ENCODE measurements around the gene MYOT. TPM values are rescaled to one million over a fixed set of nuclear protein-coding genes. Genes with fewer than 3 reads are reported as not detected.
A peak's percentile ranks its signal among the peaks of the same experiment; 100 is the strongest.

The MYOT gene
- total RNA-seq, 1 donor from 2014 or later: not detected

DNA sequence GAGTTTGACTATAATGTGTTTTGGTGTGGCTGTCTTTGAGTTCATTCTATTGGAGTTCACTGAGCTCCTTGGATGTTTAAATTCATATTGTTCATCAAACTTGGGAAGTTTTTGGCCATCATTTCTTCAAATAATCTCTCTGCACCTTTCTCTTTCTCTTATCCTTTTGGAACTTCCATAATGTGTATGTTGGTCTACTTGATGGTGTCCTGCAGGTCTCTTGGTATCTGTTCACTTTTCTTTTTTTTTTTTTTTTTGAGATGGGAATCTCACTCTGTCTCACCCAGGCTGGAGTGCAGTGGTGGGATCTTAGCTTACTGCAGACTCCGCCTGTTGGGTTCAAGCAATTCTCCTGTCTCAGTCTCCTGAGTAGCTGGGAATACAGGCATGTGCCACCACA, 49.3 kb downstream of the MYOT start:
- no peak overlapping the region for H3K4me3 Mint-ChIP-seq (ENCODE audit: unreplicated experiment)
- no peaks in the 10 kb centered on the region for H3K4me1 Mint-ChIP-seq (ENCODE audit: unreplicated experiment)
- peaks cover 8% of the 10 kb centered on the region for H3K36me3 Mint-ChIP-seq (ENCODE audit: unreplicated experiment)
- DNase-seq (ENCODE audit: extremely low spot score, unreplicated experiment): no peak
- no peaks in the 10 kb centered on the region for H3K27me3 Mint-ChIP-seq (ENCODE audit: unreplicated experiment)
- peaks cover 25% of the 10 kb centered on the region for H3K9me3 Mint-ChIP-seq (ENCODE audit: unreplicated experiment)
- no peak for TF ChIP-seq CTCF (IDR thresholded peaks at IDR 0.05)
- no peak overlapping the region for H3K27ac Mint-ChIP-seq (ENCODE audit: unreplicated experiment)

DNA sequence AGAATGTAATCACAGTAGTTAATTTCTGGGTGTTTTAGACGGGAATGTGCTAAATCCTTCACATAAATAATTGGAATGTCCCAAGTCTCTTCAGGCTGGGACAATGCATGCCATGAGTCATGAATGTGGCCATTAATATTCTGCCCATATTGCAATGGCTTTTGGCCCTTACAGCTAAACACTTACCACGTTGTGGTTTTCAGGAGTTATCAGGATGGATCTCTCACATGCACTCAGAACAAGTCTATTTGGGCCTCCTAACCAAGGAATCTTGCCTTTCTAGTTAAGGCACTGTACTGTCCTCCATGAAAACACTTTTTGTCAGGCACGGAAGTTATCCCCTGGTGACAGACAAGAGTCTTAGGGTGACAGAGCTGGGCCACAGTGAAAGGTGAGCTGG, 54.3 kb downstream of the MYOT start:
- Mint-ChIP-seq H3K27me3 (ENCODE audit: unreplicated experiment) (no peaks in the 10 kb centered on the region), H3K4me1 (ENCODE audit: unreplicated experiment) (no peaks in the 10 kb centered on the region), H3K36me3 (ENCODE audit: unreplicated experiment) (peaks cover 2% of the 10 kb centered on the region), H3K4me3 (ENCODE audit: unreplicated experiment) (no peak overlapping the region), H3K9me3 (ENCODE audit: unreplicated experiment) (peaks cover 7% of the 10 kb centered on the region), H3K27ac (ENCODE audit: unreplicated experiment) (no peak overlapping the region)
- no peak for DNase-seq (ENCODE audit: extremely low spot score, unreplicated experiment)
- no peak for TF ChIP-seq CTCF (IDR thresholded peaks at IDR 0.05)

GRCh38 chr5:137923856-137924255, 56.2 kb downstream of the MYOT start:
- DNase-seq (ENCODE audit: extremely low spot score, unreplicated experiment): no peak
- Mint-ChIP-seq H3K27ac (ENCODE audit: unreplicated experiment) (no peak overlapping the region), H3K9me3 (ENCODE audit: unreplicated experiment) (no peaks in the 10 kb centered on the region), H3K27me3 (ENCODE audit: unreplicated experiment) (no peaks in the 10 kb centered on the region), H3K4me3 (ENCODE audit: unreplicated experiment) (no peak overlapping the region), H3K4me1 (ENCODE audit: unreplicated experiment) (no peaks in the 10 kb centered on the region), H3K36me3 (ENCODE audit: unreplicated experiment) (peaks cover 8% of the 10 kb centered on the region)
- TF ChIP-seq CTCF (IDR thresholded peaks at IDR 0.05): no peak

DNA sequence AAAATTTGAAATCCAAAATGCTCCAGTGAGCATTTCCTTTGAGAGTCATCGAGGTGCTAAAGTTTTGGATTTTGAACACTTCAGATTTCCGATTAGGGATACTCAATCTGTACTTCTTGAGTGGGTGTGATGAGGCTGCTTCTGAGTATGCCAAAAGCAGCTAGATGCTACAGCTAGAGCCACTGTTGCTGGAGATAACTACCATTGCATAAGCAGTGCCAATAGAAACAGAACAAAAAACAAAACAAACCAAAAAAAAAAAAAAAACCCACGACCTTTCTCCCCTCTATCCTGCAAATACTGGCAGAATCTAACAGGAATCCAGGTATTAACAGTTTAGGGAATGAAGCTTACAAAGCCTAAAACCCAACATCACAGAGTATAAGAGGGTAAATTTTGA, 65.1 kb downstream of the MYOT start:
- no peak for DNase-seq (ENCODE audit: extremely low spot score, unreplicated experiment)
- Mint-ChIP-seq H3K9me3 (ENCODE audit: unreplicated experiment) (no peaks in the 10 kb centered on the region), H3K27me3 (ENCODE audit: unreplicated experiment) (no peaks in the 10 kb centered on the region), H3K4me3 (ENCODE audit: unreplicated experiment) (no peak overlapping the region), H3K36me3 (ENCODE audit: unreplicated experiment) (peaks cover 21% of the 10 kb centered on the region), H3K27ac (ENCODE audit: unreplicated experiment) (no peak overlapping the region), H3K4me1 (ENCODE audit: unreplicated experiment) (peaks cover 19% of the 10 kb centered on the region)
- no peak for TF ChIP-seq CTCF (IDR thresholded peaks at IDR 0.05)

GRCh38 chr5:137933491-137933911, 65.8 kb downstream of the MYOT start:
- Mint-ChIP-seq H3K27ac (ENCODE audit: unreplicated experiment) (peak overlapping the region; percentile 29), H3K27me3 (ENCODE audit: unreplicated experiment) (no peaks in the 10 kb centered on the region), H3K4me3 (ENCODE audit: unreplicated experiment) (no peak overlapping the region), H3K36me3 (ENCODE audit: unreplicated experiment) (peaks cover 19% of the 10 kb centered on the region), H3K9me3 (ENCODE audit: unreplicated experiment) (no peaks in the 10 kb centered on the region), H3K4me1 (ENCODE audit: unreplicated experiment) (peaks cover 19% of the 10 kb centered on the region)
- TF ChIP-seq CTCF (IDR thresholded peaks at IDR 0.05): no peak
- DNase-seq (ENCODE audit: extremely low spot score, unreplicated experiment): no peak

All from osteocyte (in vitro differentiated cells).